Sigmoid colon (tissue), 4 donors: Measurements from ENCODE around the gene CELA1.

ENCODE experiments used
- CTCF ChIP-seq, 4 experiments: fragments of 450-650 bp in 3 of 4; fragments of 200-600 bp in 1 of 4; IDR thresholded peaks; one replicate each; pipeline ENCODE4 v1.5.1; 2016 to 2019; ENCODE audit warnings: antibody characterized with exemption in 4 of 4, mild to moderate bottlenecking in 3 of 4, moderate library complexity in 2 of 4
- EP300 ChIP-seq, 4 donors: sonication (generic); formaldehyde crosslinking; IDR thresholded peaks; one replicate each; pipeline ENCODE4 v1.6.1; 2017; ENCODE audit warnings: antibody characterized with exemption in 4 of 4
- POLR2AphosphoS5 ChIP-seq, 4 donors: sonication (generic); formaldehyde crosslinking; IDR thresholded peaks; one replicate each; pipeline ENCODE4 v1.6.1; 2017; ENCODE audit warnings: antibody characterized with exemption in 4 of 4

- TF ChIP-seq EP300 (IDR thresholded peaks at IDR 0.05) (no peak), CTCF (IDR thresholded peaks at IDR 0.05) (no peak), POLR2AphosphoS5 (IDR thresholded peaks at IDR 0.05) (no peak)
These were observed 35.1 kb downstream of the CELA1 start for GRCh38 chr12:51311389-51311788.
